Epidermal melanocyte (primary cell): ENCODE data around the gene RABGGTA.
"Not testable (repeated sequence)": the region's sequence is repeated elsewhere in the genome, so short reads cannot be mapped to it uniquely, and the experiment has no call there.

Experiments used
- DNase-seq: peaks from one replicate; pipeline ENCODE4 v3.0.0; 2011; ENCODE audit warnings: low spot score; ENCODE audit not compliant: insufficient read length

The RABGGTA gene

GRCh38 chr14:24219080-24219479 is 52.3 kb downstream of the RABGGTA start:
- no peak for DNase-seq

DNA sequence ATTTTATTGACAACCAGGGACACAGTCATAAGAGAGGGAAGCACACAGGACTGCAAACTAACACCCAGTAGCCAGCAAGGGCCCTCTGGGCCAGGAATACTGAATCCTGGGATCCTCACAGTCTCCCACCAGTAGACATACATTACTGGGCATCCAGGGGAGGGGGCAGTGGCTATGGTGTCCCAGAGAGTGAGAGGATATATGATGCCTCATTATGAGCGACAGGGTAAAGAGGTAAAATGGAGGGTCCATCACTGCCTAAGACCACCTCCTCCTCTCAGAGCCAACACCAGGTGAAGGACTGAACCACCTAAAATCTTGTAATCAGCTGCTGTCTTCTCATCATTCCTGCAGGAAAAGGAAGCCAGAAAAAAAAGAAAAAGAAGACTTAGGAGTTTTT is 54.5 kb downstream of the RABGGTA start:
- DNase-seq: not testable (repeated sequence)

DNA sequence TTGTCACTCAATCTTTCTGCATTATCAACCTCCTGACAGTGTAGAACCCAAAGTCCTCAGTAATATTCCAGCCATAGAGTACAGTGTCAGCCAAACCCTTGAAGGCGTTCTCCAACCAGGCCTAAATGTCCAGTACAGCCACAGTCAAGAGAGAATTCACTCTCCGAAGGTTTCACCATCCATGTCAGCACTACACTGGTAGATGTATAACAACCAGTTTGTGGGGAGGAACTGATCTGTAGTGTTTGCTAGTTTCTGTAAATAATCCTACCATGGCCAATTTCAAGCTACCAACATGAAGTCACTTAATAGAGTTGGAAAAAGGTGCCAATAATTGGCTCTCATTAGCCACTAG is 55.1 kb downstream of the RABGGTA start:
- no peak for DNase-seq
